KOPT-K1 (cell line): Measurements from ENCODE around the gene CEBPE.

ENCODE experiments used
- H3K27ac ChIP-seq: fragments of 200-600 bp; sonication (generic); 2 replicates; pipeline ENCODE4 v1.5.1; 2016; ENCODE audit warnings: antibody characterized with exemption, mild to moderate bottlenecking, low read depth, low read length; ENCODE audit not compliant: poor library complexity, severe bottlenecking
- H3K36me3 ChIP-seq: fragments of 200-600 bp; sonication (generic); 2 replicates; pipeline ENCODE4 v1.5.1; 2017; ENCODE audit warnings: antibody characterized with exemption, mild to moderate bottlenecking, low read length, moderate library complexity; ENCODE audit not compliant: insufficient read depth
- H3K9me3 ChIP-seq: fragments of 200-600 bp; sonication (generic); 2 replicates; pipeline ENCODE4 v1.5.1; 2017; ENCODE audit warnings: antibody characterized with exemption, low read length, mild to moderate bottlenecking; ENCODE audit not compliant: insufficient read depth, poor library complexity, severe bottlenecking

The CEBPE gene

GRCh38 chr14:23149745-23150144 is 30.7 kb upstream of the CEBPE start:
- no peak overlapping the region for H3K27ac ChIP-seq
- no peaks in the 10 kb centered on the region for H3K36me3 ChIP-seq
- no peaks in the 10 kb centered on the region for H3K9me3 ChIP-seq

GRCh38 chr14:23148591-23149249 is 29.7 kb upstream of the CEBPE start:
- no peaks in the 10 kb centered on the region for H3K36me3 ChIP-seq
- H3K27ac ChIP-seq, result no peak overlapping the region
- H3K9me3 ChIP-seq, result no peaks in the 10 kb centered on the region

GRCh38 chr14:23147676-23148075 is 28.6 kb upstream of the CEBPE start:
- Histone ChIP-seq H3K36me3 (no peaks in the 10 kb centered on the region), H3K27ac (no peak overlapping the region), H3K9me3 (no peaks in the 10 kb centered on the region)

GRCh38 chr14:23146980-23147379 is 27.9 kb upstream of the CEBPE start:
- Histone ChIP-seq H3K36me3 (no peaks in the 10 kb centered on the region), H3K27ac (no peak overlapping the region), H3K9me3 (no peaks in the 10 kb centered on the region)

GRCh38 chr14:23146351-23146910 is 27.4 kb upstream of the CEBPE start:
- Histone ChIP-seq H3K9me3 (no peaks in the 10 kb centered on the region), H3K27ac (no peak overlapping the region), H3K36me3 (no peaks in the 10 kb centered on the region)

- Histone ChIP-seq H3K9me3 (no peaks in the 10 kb centered on the region), H3K27ac (no peak overlapping the region), H3K36me3 (no peaks in the 10 kb centered on the region)
These were observed 26.8 kb upstream of the CEBPE start for GRCh38 chr14:23145794-23146350.

GRCh38 chr14:23143911-23144310 is 24.9 kb upstream of the CEBPE start:
- Histone ChIP-seq H3K9me3 (no peaks in the 10 kb centered on the region), H3K27ac (no peak overlapping the region), H3K36me3 (no peaks in the 10 kb centered on the region)

GRCh38 chr14:23142826-23143225 is 23.8 kb upstream of the CEBPE start:
- H3K9me3 ChIP-seq, result no peaks in the 10 kb centered on the region
- H3K36me3 ChIP-seq, result no peaks in the 10 kb centered on the region
- H3K27ac ChIP-seq, result no peak overlapping the region

GRCh38 chr14:23141706-23142444 is 22.8 kb upstream of the CEBPE start:
- no peaks in the 10 kb centered on the region for H3K9me3 ChIP-seq
- H3K27ac ChIP-seq, result no peak overlapping the region
- no peaks in the 10 kb centered on the region for H3K36me3 ChIP-seq

- no peak overlapping the region for H3K27ac ChIP-seq
- no peaks in the 10 kb centered on the region for H3K36me3 ChIP-seq
- no peaks in the 10 kb centered on the region for H3K9me3 ChIP-seq
These were observed 21.3 kb upstream of the CEBPE start for GRCh38 chr14:23140371-23140770.

- Histone ChIP-seq H3K27ac (no peak overlapping the region), H3K9me3 (no peaks in the 10 kb centered on the region), H3K36me3 (no peaks in the 10 kb centered on the region)
These were observed 20.8 kb upstream of the CEBPE start for GRCh38 chr14:23139874-23140273.

GRCh38 chr14:23137813-23138535 is 18.9 kb upstream of the CEBPE start:
- Histone ChIP-seq H3K9me3 (no peaks in the 10 kb centered on the region), H3K27ac (no peak overlapping the region)

GRCh38 chr14:23137192-23137812 is 18.2 kb upstream of the CEBPE start:
- Histone ChIP-seq H3K9me3 (no peaks in the 10 kb centered on the region), H3K27ac (no peak overlapping the region), H3K36me3 (no peaks in the 10 kb centered on the region)

More at GRCh38 chr14:23137813-23138535, 18.9 kb upstream of the CEBPE start:
- no peaks in the 10 kb centered on the region for H3K36me3 ChIP-seq

GRCh38 chr14:23136566-23137133 is 17.6 kb upstream of the CEBPE start:
- no peaks in the 10 kb centered on the region for H3K9me3 ChIP-seq
- H3K36me3 ChIP-seq, result no peaks in the 10 kb centered on the region
- H3K27ac ChIP-seq, result no peak overlapping the region
